ENCODE measurements around the gene FASTKD2. TPM values are rescaled to one million over a fixed set of nuclear protein-coding genes. Genes with fewer than 3 reads are reported as not detected.

Gene FASTKD2
- total RNA-seq, 1 donor from 2014 or later: 19.8 TPM

DNA sequence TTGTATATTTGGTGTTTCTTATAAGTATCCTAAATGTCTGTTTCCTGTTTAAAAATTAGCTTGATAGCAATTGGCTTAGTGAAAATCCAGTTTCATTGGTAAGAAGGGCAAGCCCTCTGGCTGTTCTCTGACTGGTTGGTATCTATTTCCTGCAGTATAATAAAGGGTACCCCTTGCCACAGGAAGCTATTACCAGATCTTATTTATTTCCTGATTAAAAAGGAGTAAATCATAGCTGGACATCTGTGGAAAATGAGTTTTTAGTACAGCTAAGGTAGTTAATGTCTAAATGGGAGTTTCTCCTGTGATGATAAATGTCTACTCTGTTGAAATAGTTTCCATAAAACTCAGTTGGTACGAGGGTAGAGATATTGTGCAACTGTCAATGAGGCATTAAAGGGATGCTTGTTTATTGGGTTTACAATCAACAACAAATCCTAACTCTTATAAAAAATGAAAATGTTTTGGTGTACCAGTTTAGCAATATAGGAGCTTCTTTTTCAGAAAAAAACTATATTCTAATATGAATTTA is 58.7 kb downstream of the FASTKD2 start:
- Mint-ChIP-seq H3K4me1 (ENCODE audit: unreplicated experiment) (peaks cover 4% of the 10 kb centered on the region), H3K27ac (ENCODE audit: unreplicated experiment) (no peak overlapping the region), H3K9me3 (ENCODE audit: unreplicated experiment) (no peaks in the 10 kb centered on the region), H3K36me3 (ENCODE audit: unreplicated experiment) (no peaks in the 10 kb centered on the region), H3K27me3 (ENCODE audit: unreplicated experiment) (no peaks in the 10 kb centered on the region), H3K4me3 (ENCODE audit: unreplicated experiment) (no peak overlapping the region)
- TF ChIP-seq, protein P1, sequence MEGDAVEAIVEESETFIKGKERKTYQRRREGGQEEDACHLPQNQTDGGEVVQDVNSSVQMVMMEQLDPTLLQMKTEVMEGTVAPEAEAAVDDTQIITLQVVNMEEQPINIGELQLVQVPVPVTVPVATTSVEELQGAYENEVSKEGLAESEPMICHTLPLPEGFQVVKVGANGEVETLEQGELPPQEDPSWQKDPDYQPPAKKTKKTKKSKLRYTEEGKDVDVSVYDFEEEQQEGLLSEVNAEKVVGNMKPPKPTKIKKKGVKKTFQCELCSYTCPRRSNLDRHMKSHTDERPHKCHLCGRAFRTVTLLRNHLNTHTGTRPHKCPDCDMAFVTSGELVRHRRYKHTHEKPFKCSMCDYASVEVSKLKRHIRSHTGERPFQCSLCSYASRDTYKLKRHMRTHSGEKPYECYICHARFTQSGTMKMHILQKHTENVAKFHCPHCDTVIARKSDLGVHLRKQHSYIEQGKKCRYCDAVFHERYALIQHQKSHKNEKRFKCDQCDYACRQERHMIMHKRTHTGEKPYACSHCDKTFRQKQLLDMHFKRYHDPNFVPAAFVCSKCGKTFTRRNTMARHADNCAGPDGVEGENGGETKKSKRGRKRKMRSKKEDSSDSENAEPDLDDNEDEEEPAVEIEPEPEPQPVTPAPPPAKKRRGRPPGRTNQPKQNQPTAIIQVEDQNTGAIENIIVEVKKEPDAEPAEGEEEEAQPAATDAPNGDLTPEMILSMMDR (IDR thresholded peaks at IDR 0.05): no peak
- no peak for DNase-seq (ENCODE audit: extremely low spot score, unreplicated experiment)

DNA sequence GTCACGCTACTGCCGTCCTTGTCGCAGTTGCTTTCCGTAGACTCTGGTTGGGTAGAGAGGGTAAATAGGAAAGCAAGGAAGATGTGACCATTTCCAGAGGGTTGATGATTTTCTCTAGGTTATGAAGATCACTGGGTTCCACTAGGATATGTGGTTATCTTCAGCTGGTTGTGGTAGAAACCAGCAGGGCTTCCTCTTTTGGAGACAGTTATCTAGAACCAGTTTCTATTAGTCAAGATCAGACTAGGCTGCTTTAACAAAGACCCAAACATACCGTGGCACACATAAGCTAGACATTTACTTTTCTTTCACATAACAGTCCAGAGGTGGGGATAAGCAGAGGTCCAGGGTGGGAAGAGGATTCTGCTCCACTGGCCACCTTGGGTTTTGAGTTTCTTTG is 59.6 kb downstream of the FASTKD2 start:
- Mint-ChIP-seq H3K4me3 (ENCODE audit: unreplicated experiment) (no peak overlapping the region), H3K27me3 (ENCODE audit: unreplicated experiment) (no peaks in the 10 kb centered on the region), H3K9me3 (ENCODE audit: unreplicated experiment) (no peaks in the 10 kb centered on the region), H3K4me1 (ENCODE audit: unreplicated experiment) (peaks cover 4% of the 10 kb centered on the region), H3K36me3 (ENCODE audit: unreplicated experiment) (no peaks in the 10 kb centered on the region), H3K27ac (ENCODE audit: unreplicated experiment) (no peak overlapping the region)
- TF ChIP-seq, protein P1 (IDR thresholded peaks at IDR 0.05): no peak
- DNase-seq (ENCODE audit: extremely low spot score, unreplicated experiment): no peak

GRCh38 chr2:206831442-206831995 is 66.1 kb downstream of the FASTKD2 start:
- Mint-ChIP-seq H3K36me3 (ENCODE audit: unreplicated experiment) (no peaks in the 10 kb centered on the region), H3K27me3 (ENCODE audit: unreplicated experiment) (no peaks in the 10 kb centered on the region)

GRCh38 chr2:206832873-206833272 is 67.5 kb downstream of the FASTKD2 start:
- no peak for DNase-seq (ENCODE audit: extremely low spot score, unreplicated experiment)

More at GRCh38 chr2:206831442-206831995, 66.1 kb downstream of the FASTKD2 start:
- no peak for DNase-seq (ENCODE audit: extremely low spot score, unreplicated experiment)
- H3K9me3 Mint-ChIP-seq (ENCODE audit: unreplicated experiment): peaks cover 10% of the 10 kb centered on the region
- no peak overlapping the region for H3K4me3 Mint-ChIP-seq (ENCODE audit: unreplicated experiment)
- TF ChIP-seq, protein P1 (IDR thresholded peaks at IDR 0.05): no peak
- H3K4me1 Mint-ChIP-seq (ENCODE audit: unreplicated experiment): no peaks in the 10 kb centered on the region
- H3K27ac Mint-ChIP-seq (ENCODE audit: unreplicated experiment): no peak overlapping the region

GRCh38 chr2:206833291-206833690 is 67.9 kb downstream of the FASTKD2 start:
- TF ChIP-seq, protein P1 (IDR thresholded peaks at IDR 0.05): no peak
- DNase-seq (ENCODE audit: extremely low spot score, unreplicated experiment): no peak
- no peaks in the 10 kb centered on the region for H3K4me1 Mint-ChIP-seq (ENCODE audit: unreplicated experiment)
- no peak overlapping the region for H3K4me3 Mint-ChIP-seq (ENCODE audit: unreplicated experiment)
- H3K27ac Mint-ChIP-seq (ENCODE audit: unreplicated experiment): no peak overlapping the region
- H3K36me3 Mint-ChIP-seq (ENCODE audit: unreplicated experiment): no peaks in the 10 kb centered on the region
- H3K9me3 Mint-ChIP-seq (ENCODE audit: unreplicated experiment): peaks cover 10% of the 10 kb centered on the region
- no peaks in the 10 kb centered on the region for H3K27me3 Mint-ChIP-seq (ENCODE audit: unreplicated experiment)

More at GRCh38 chr2:206832873-206833272, 67.5 kb downstream of the FASTKD2 start:
- Mint-ChIP-seq H3K27me3 (ENCODE audit: unreplicated experiment) (no peaks in the 10 kb centered on the region), H3K9me3 (ENCODE audit: unreplicated experiment) (peaks cover 10% of the 10 kb centered on the region), H3K36me3 (ENCODE audit: unreplicated experiment) (no peaks in the 10 kb centered on the region), H3K4me1 (ENCODE audit: unreplicated experiment) (no peaks in the 10 kb centered on the region), H3K27ac (ENCODE audit: unreplicated experiment) (no peak overlapping the region), H3K4me3 (ENCODE audit: unreplicated experiment) (no peak overlapping the region)
- TF ChIP-seq, protein P1 (IDR thresholded peaks at IDR 0.05): no peak
